WTC11 (cell line): ENCODE measurements around the gene MAP9. TPM values are rescaled to one million over a fixed set of nuclear protein-coding genes. Genes with fewer than 3 reads are reported as not detected.

ENCODE experiments used
- ATAC-seq: fragments of 200-7000 bp; cut with Tn5 transposase; 2 replicates; pipeline ENCODE4 v1.10.0; 2021; ENCODE audit warnings: mild to moderate bottlenecking, moderate library complexity
- Bru-seq: library from RNA; stranded (reverse); fragments of 400-500 nt; gene quantifications from one replicate; lab custom pipeline; 2021; lab: Mats Ljungman, UMichigan
- CTCF ChIA-PET: fragments of 300-600 bp; sonication (Branson Sonifier 250); formaldehyde crosslinking; loops from one replicate; lab custom pipeline; 2021; ENCODE audit warnings: antibody characterized with exemption; lab: Charles Lee
- POLR2A ChIA-PET: fragments of 350-600 bp; sonication (Branson Sonifier 250); formaldehyde crosslinking; loops from one replicate; lab custom pipeline; 2021; ENCODE audit warnings: antibody characterized with exemption; lab: Charles Lee
- DNase-seq: peaks from one replicate; pipeline ENCODE4 v3.0.0; 2021; ENCODE audit warnings: low spot score
- H3K27ac Mint-ChIP-seq: 2 replicates; pipeline ENCODE4 v1.8.0; 2021; ENCODE audit warnings: mixed read lengths
- H3K27me3 Mint-ChIP-seq: 2 replicates; pipeline ENCODE4 v1.8.0; 2021; ENCODE audit warnings: low read depth, mild to moderate bottlenecking, moderate library complexity, mixed read lengths
- H3K36me3 Mint-ChIP-seq: 2 replicates; pipeline ENCODE4 v1.8.0; 2021; ENCODE audit warnings: mixed read lengths
- H3K4me1 Mint-ChIP-seq: 2 replicates; pipeline ENCODE4 v1.8.0; 2022; ENCODE audit warnings: mixed read lengths
- H3K4me3 Mint-ChIP-seq: 2 replicates; pipeline ENCODE4 v1.8.0; 2021; ENCODE audit warnings: mild to moderate bottlenecking, moderate library complexity, mixed read lengths
- H3K9me3 Mint-ChIP-seq: 2 replicates; pipeline ENCODE4 v1.8.0; 2021; ENCODE audit warnings: mixed read lengths
- AFF4 ChIP-seq: sonication (generic); formaldehyde crosslinking; IDR thresholded peaks from 2 replicates; pipeline ENCODE4 v1.8.1; 2023; ENCODE audit warnings: mild to moderate bottlenecking, missing genetic modification reagents, borderline replicate concordance
- ARID4B ChIP-seq: sonication (generic); formaldehyde crosslinking; IDR thresholded peaks from 2 replicates; pipeline ENCODE4 v1.8.0; 2023; ENCODE audit warnings: missing genetic modification reagents, mild to moderate bottlenecking, borderline replicate concordance
- CREM ChIP-seq: sonication (generic); formaldehyde crosslinking; IDR thresholded peaks from 2 replicates; pipeline ENCODE4 v1.8.1; 2022; ENCODE audit warnings: mild to moderate bottlenecking, missing genetic modification reagents, moderate library complexity
- E2F4 ChIP-seq: sonication (generic); formaldehyde crosslinking; IDR thresholded peaks from 2 replicates; pipeline ENCODE4 v1.8.1; 2022; ENCODE audit warnings: low read depth, mild to moderate bottlenecking, moderate library complexity, missing genetic modification reagents, borderline replicate concordance
- E2F5 ChIP-seq: sonication (generic); formaldehyde crosslinking; IDR thresholded peaks from 2 replicates; pipeline ENCODE4 v1.8.1; 2022; ENCODE audit warnings: mild to moderate bottlenecking, moderate library complexity, missing genetic modification reagents
- FOXK1 ChIP-seq: sonication (generic); formaldehyde crosslinking; IDR thresholded peaks from 2 replicates; pipeline ENCODE4 v1.8.0; 2022; ENCODE audit warnings: mild to moderate bottlenecking, moderate library complexity, missing genetic modification reagents
- FOXP1 ChIP-seq: sonication (generic); formaldehyde crosslinking; IDR thresholded peaks from 2 replicates; pipeline ENCODE4 v1.8.0; 2022; ENCODE audit warnings: missing genetic modification reagents, mild to moderate bottlenecking, moderate library complexity, borderline replicate concordance
- FOXP4 ChIP-seq: sonication (generic); formaldehyde crosslinking; IDR thresholded peaks from 2 replicates; pipeline ENCODE4 v1.8.0; 2022; ENCODE audit warnings: mild to moderate bottlenecking, missing genetic modification reagents
- MAX ChIP-seq: sonication (generic); formaldehyde crosslinking; IDR thresholded peaks from 2 replicates; pipeline ENCODE4 v1.8.0; 2022; ENCODE audit warnings: mild to moderate bottlenecking, missing genetic modification reagents
- MYBL2 ChIP-seq: sonication (generic); formaldehyde crosslinking; IDR thresholded peaks from 2 replicates; pipeline ENCODE4 v1.8.1; 2023; ENCODE audit warnings: mild to moderate bottlenecking, moderate library complexity, missing genetic modification reagents
- NFE2L1 ChIP-seq: sonication (generic); formaldehyde crosslinking; IDR thresholded peaks from 2 replicates; pipeline ENCODE4 v1.8.1; 2023; ENCODE audit warnings: missing genetic modification reagents
- SMAD4 ChIP-seq: sonication (generic); formaldehyde crosslinking; IDR thresholded peaks from 2 replicates; pipeline ENCODE4 v1.8.0; 2022; ENCODE audit warnings: mild to moderate bottlenecking, missing genetic modification reagents
- USF1 ChIP-seq: sonication (generic); formaldehyde crosslinking; IDR thresholded peaks from 2 replicates; pipeline ENCODE4 v1.8.0; 2022; ENCODE audit warnings: mild to moderate bottlenecking, missing genetic modification reagents
- ZNF423 ChIP-seq: fragments of 250-450 bp; sonication (Bioruptor Pico); IDR thresholded peaks from 2 replicates; pipeline ENCODE4 v2.1.2; 2022; ENCODE audit warnings: mild to moderate bottlenecking, moderate library complexity
- long read RNA-seq, 3 experiments: library from RNA in 1 of 3; library from capped mRNA in 1 of 3; library from polyadenylated mRNA in 1 of 3; unstranded in 2 of 3; stranded (forward) in 1 of 3; transcript quantifications; one replicate each; pipeline ENCODE4 v2.0.0, GENCODE V29; 2021
- total RNA-seq: library from RNA; stranded (reverse); gene quantifications from 3 replicates; pipeline ENCODE4 v1.2.3, GENCODE V29; 2021
- TF ChIP-seq, protein P1 (sequence below): sonication (generic); formaldehyde crosslinking; IDR thresholded peaks from 2 replicates; pipeline ENCODE4 v1.8.1; 2023; ENCODE audit warnings: mild to moderate bottlenecking, moderate library complexity, missing genetic modification reagents

The MAP9 gene
- total RNA-seq: 13.5 to 19.0 TPM (median 16.5 TPM) in 3 replicates
- percentile 73 among the genes with signal in this experiment for Bru-seq, nascent RNA
- long read RNA-seq, experiment 1, full-length matches to known transcripts: 13 of 57 reads
- long read RNA-seq, experiment 1, partial matches to known transcripts: 3 of 57 reads
- long read RNA-seq, experiment 1, other reads (novel, unspliced or antisense): 41 of 57 reads
- long read RNA-seq, experiment 2, full-length matches to known transcripts: 1 of 12 reads
- long read RNA-seq, experiment 2, partial matches to known transcripts: 2 of 12 reads
- long read RNA-seq, experiment 2, other reads (novel, unspliced or antisense): 9 of 12 reads
- long read RNA-seq, experiment 3, partial matches to known transcripts: 12 of 21 reads
- long read RNA-seq, experiment 3, other reads (novel, unspliced or antisense): 9 of 21 reads

DNA sequence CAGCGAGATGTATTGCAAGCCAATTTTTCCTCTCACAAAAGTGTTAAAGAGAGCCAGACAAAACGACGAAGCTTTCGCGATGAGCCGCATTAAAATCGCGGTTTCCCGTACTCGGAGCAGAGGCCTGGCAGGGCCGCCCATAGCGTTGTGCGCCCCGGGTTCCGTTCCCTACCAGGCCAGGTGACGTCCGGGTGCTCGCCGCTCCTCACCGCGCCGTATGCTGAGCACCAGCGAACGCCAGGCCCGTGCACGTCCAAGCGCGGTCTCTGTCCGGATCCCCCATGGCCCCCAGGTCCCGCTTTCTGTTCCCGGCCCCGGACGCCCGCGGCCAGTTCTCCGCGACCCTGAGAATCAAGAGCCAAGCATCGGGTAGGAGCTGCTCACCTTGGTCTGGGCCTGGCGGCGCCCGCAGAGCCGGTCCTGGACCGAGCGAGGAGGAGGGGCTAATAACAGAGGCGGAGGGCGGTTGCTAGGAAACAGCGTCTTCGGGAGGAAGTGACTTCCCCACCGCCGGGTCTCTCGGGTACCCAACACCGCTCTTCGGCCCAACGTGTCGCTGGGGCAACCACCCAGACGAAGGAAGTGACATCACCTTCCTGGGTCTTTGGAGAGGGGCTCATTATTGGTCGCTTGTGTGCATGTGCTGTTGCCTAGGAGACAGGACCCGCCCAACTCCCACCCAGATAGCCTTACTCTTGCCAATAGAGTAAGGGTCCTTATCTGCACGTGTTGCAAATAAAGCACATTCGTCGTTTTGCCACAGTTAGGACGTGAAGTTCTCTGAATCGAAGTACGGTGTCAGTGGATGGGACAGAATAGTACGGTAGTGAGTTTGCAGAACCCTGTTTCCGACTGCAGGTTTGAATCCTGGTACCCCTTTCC lies at the start of gene MAP9:
Gene MAP9, minus strand, starts transcription at position 579 of the 882 bp plus-strand sequence. CDS start 1,115 bp downstream, outside the sequence.
- peaks cover 12% of the 10 kb centered on the region for H3K4me1 Mint-ChIP-seq
- H3K36me3 Mint-ChIP-seq: no peaks in the 10 kb centered on the region
- ChIA-PET POLR2A (no interaction called here), CTCF (interaction anchor here (1.5 kb wide), 1 partner anchor 169 kb away, joined by 6 read pairs; the partner anchor contains the start of gene NPY2R)
- H3K4me3 Mint-ChIP-seq: peak within 1 kb of the TSS; percentile 92
- ATAC-seq: peak; percentile 96
- peaks cover 5% of the 10 kb centered on the region for H3K9me3 Mint-ChIP-seq
- H3K27ac Mint-ChIP-seq: peak within 1 kb of the TSS; percentile 79; the same call in 1 of the 2 replicates
- peaks cover 22% of the 10 kb centered on the region for H3K27me3 Mint-ChIP-seq
- peak; percentile 95 for DNase-seq
- TF ChIP-seq FOXP1 (CRISPR knock-in tag) (peak; percentile 68; the same call in 1 of the 2 replicates), FOXP4 (CRISPR knock-in tag) (no peak), E2F5 (peak; percentile 62; the same call in 1 of the 2 replicates), ARID4B (CRISPR knock-in tag) (0 out of 2 replicates have a peak, but pooled peaks have one; percentile 35), MYBL2 (CRISPR knock-in tag) (0 out of 2 replicates have a peak, but pooled peaks have one; percentile 36), FOXK1 (CRISPR knock-in tag) (peak; percentile 70), SMAD4 (CRISPR knock-in tag) (no peak), AFF4 (CRISPR knock-in tag) (0 out of 2 replicates have a peak, but pooled peaks have one; percentile 56), CREM (peak; percentile 57), USF1 (peak; percentile 56; the same call in 1 of the 2 replicates), ZNF423 (peak; percentile 47; the same call in 1 of the 2 replicates), NFE2L1 (CRISPR knock-in tag) (0 out of 2 replicates have a peak, but pooled peaks have one; percentile 35), MAX (CRISPR knock-in tag) (peak; percentile 54; the same call in 1 of the 2 replicates), E2F4 (CRISPR knock-in tag) (peak; percentile 32; the same call in 1 of the 2 replicates)
- TF ChIP-seq, protein P1, sequence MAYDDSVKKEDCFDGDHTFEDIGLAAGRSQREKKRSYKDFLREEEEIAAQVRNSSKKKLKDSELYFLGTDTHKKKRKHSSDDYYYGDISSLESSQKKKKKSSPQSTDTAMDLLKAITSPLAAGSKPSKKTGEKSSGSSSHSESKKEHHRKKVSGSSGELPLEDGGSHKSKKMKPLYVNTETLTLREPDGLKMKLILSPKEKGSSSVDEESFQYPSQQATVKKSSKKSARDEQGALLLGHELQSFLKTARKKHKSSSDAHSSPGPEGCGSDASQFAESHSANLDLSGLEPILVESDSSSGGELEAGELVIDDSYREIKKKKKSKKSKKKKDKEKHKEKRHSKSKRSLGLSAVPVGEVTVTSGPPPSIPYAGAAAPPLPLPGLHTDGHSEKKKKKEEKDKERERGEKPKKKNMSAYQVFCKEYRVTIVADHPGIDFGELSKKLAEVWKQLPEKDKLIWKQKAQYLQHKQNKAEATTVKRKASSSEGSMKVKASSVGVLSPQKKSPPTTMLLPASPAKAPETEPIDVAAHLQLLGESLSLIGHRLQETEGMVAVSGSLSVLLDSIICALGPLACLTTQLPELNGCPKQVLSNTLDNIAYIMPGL (CRISPR knock-in tag): peak; percentile 76; the same call in 1 of the 2 replicates
